ENCODE measurements around the gene SLC23A3. TPM values are rescaled to one million over a fixed set of nuclear protein-coding genes. Genes with fewer than 3 reads are reported as not detected.
A peak's percentile ranks its signal among the peaks of the same experiment; 100 is the strongest.

SLC23A3 gene
- polyA plus RNA-seq, 3 donors: 1.1 TPM; not detected in 2

DNA sequence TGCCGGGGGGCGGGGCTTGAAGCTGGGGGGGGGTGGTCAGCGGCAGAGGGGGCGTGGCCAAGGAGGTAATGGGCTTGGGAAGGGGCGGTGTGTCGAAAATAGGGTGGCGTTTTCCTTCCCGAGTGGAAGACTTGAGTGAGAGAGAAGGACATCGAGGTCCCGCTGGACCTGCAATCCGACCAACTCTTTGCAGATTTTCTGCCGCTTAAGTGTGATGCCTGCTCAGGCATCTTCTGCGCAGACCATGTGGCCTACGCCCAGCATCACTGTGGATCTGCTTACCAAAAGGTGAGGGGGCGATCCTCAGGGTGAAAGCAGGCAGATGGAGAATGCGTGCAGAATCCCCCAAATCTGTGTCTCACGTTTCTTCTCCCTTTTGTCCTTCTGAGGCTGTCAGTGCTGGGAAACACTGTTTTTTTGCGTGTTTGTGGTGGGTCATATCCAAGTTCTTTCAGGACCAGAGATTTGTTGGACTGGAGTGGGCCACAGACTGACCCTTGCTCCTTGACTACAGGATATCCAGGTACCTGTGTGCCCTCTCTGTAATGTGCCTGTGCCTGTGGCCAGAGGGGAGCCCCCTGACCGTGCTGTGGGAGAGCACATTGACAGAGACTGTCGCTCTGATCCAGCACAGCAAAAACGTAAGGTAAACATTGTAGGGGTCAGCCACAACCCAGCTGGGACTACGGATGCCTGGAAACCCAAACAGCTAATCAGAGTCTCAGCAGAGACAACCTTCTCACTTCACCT, 37.5 kb upstream of the SLC23A3 start:
- intact Hi-C loops (cut with micrococcal nuclease): loop anchor here in 1 of 2 donors (2.0 kb wide), 1 partner anchor 29 kb away; the partner anchor contains the start of gene RETREG2

More for the DNA sequence above, 37.5 kb upstream of the SLC23A3 start:
- Histone ChIP-seq H3K27me3 (ENCODE audit: control insufficient read depth in 2 of 2, insufficient read depth in 2 of 2, low read length in 2 of 2) (no peaks in the 10 kb centered on the region), H3K36me3 (replicated peaks in 1 of 2; ENCODE audit: control insufficient read depth in 1 of 2, insufficient read depth in 2 of 2, low read length in 2 of 2) (peaks cover 16 to 31% of the 10 kb centered on the region in 2 donors), H3K79me2 (ENCODE audit: insufficient read depth, low read length) (no peaks in the 10 kb centered on the region), H3K4me2 (replicated peaks; ENCODE audit: extremely low read depth, low read length, poor library complexity, severe bottlenecking) (peak overlapping the region; percentile 91), H2AFZ (ENCODE audit: insufficient read depth, low read depth, low read length, poor library complexity, severe bottlenecking) (peak overlapping the region; percentile 93), H3K4me3 (replicated peaks in 1 of 3; ENCODE audit: low read depth in 2 of 3, low read length in 3 of 3) (peak overlapping the region; percentile 78 to 85 (median 83)), H3K4me1 (ENCODE audit: control insufficient read depth in 1 of 2, insufficient read depth in 2 of 2, low read length in 2 of 2) (peaks cover 19 to 21% of the 10 kb centered on the region in 2 donors), H3K9ac (ENCODE audit: insufficient read depth, low read length, poor library complexity, severe bottlenecking) (peak overlapping the region; percentile 78), H4K20me1 (ENCODE audit: insufficient read depth, low read length) (peaks cover 10% of the 10 kb centered on the region), H3K27ac (ENCODE audit: low read depth in 1 of 2, low read length in 2 of 2) (peak overlapping the region; percentile 72 to 91), H3K9me3 (replicated peaks in 1 of 2; ENCODE audit: control insufficient read depth in 1 of 2, insufficient read depth in 1 of 2, low read length in 2 of 2) (peaks cover 0 to 4% of the 10 kb centered on the region in 2 donors)
- peaks cover 2 to 8% (median 4%) of the 10 kb centered on the region in 7 donors for H3K9me3 Mint-ChIP-seq
- peaks cover 26 to 35% of the 10 kb centered on the region in 2 donors for H3K36me3 Mint-ChIP-seq
- WGBS (ENCODE audit: insufficient coverage): 26% methylated on average over 22 of the region's 22 CpGs
- TF ChIP-seq, protein P1, sequence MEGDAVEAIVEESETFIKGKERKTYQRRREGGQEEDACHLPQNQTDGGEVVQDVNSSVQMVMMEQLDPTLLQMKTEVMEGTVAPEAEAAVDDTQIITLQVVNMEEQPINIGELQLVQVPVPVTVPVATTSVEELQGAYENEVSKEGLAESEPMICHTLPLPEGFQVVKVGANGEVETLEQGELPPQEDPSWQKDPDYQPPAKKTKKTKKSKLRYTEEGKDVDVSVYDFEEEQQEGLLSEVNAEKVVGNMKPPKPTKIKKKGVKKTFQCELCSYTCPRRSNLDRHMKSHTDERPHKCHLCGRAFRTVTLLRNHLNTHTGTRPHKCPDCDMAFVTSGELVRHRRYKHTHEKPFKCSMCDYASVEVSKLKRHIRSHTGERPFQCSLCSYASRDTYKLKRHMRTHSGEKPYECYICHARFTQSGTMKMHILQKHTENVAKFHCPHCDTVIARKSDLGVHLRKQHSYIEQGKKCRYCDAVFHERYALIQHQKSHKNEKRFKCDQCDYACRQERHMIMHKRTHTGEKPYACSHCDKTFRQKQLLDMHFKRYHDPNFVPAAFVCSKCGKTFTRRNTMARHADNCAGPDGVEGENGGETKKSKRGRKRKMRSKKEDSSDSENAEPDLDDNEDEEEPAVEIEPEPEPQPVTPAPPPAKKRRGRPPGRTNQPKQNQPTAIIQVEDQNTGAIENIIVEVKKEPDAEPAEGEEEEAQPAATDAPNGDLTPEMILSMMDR (IDR thresholded peaks at IDR 0.05): no peak
- H3K4me1 Mint-ChIP-seq: peaks cover 39% of the 10 kb centered on the region
- peak overlapping the region; percentile 79 to 86 for H3K4me3 Mint-ChIP-seq
- no peak for DNase-seq
- H3K27me3 Mint-ChIP-seq (ENCODE audit: low read depth in 3 of 3): peaks cover under 1 to 2% (median 2%) of the 10 kb centered on the region in 3 donors
- peak overlapping the region in 6 of 7 donors; percentile 81 to 89 (median 86) for H3K27ac Mint-ChIP-seq
